Fibroblast of pulmonary artery (primary cell): Measurements from ENCODE around the gene IFITM1.
"Not testable (repeated sequence)": the region's sequence is repeated elsewhere in the genome, so short reads cannot be mapped to it uniquely, and the experiment has no call there.

ENCODE experiments used
- DNase-seq: peaks from one replicate; pipeline ENCODE4 v3.0.0-alpha.2; 2010; ENCODE audit warnings: low read depth
- H3K4me3 ChIP-seq: replicated peaks from 2 replicates; pipeline ENCODE4 v1.5.1; 2011; ENCODE audit warnings: low read depth, mild to moderate bottlenecking, control low read depth, low read length, moderate library complexity
- CTCF ChIP-seq: IDR thresholded peaks from 2 replicates; pipeline ENCODE4 v1.5.1; 2011; ENCODE audit warnings: mild to moderate bottlenecking, control low read depth, low read length, inconsistent platforms; ENCODE audit errors: missing control alignments

IFITM1 gene

GRCh38 chr11:342328-342727 lies 28.5 kb downstream of the IFITM1 start:
- no peak overlapping the region for H3K4me3 ChIP-seq
- no peak for DNase-seq
- no peak for TF ChIP-seq CTCF

- H3K4me3 ChIP-seq: no peak overlapping the region
- TF ChIP-seq CTCF: no peak
- DNase-seq: no peak
Measured at GRCh38 chr11:344836-345578, 31.2 kb downstream of the IFITM1 start.

GRCh38 chr11:346529-346928 lies 32.7 kb downstream of the IFITM1 start:
- no peak for TF ChIP-seq CTCF
- no peak for DNase-seq

GRCh38 chr11:349270-349954 lies 35.6 kb downstream of the IFITM1 start:
- DNase-seq, H3K4me3 ChIP-seq: not testable (repeated sequence)

More at GRCh38 chr11:346529-346928, 32.7 kb downstream of the IFITM1 start:
- no peak overlapping the region for H3K4me3 ChIP-seq

- not testable (repeated sequence) for H3K4me3 ChIP-seq, DNase-seq
Measured at GRCh38 chr11:350033-350722, 36.3 kb downstream of the IFITM1 start.

GRCh38 chr11:350723-351255 lies 36.9 kb downstream of the IFITM1 start:
- no peak for DNase-seq
- no peak overlapping the region for H3K4me3 ChIP-seq

GRCh38 chr11:351411-351810 lies 37.6 kb downstream of the IFITM1 start:
- no peak for DNase-seq
- no peak overlapping the region for H3K4me3 ChIP-seq
- TF ChIP-seq CTCF: no peak

More at GRCh38 chr11:350723-351255, 36.9 kb downstream of the IFITM1 start:
- no peak for TF ChIP-seq CTCF
